Measurements from ENCODE around the gene ITPKC. TPM values are rescaled to one million over a fixed set of nuclear protein-coding genes. Genes with fewer than 3 reads are reported as not detected.

ITPKC gene
- total and polyA plus RNA-seq, 2 of the 13 experiments (the other 11 are each of a cell fraction or from before 2014, with no cell fraction given): 6.9 to 11.2 TPM

- TF ChIP-seq TRAFD1 (CRISPR knock-in tag; IDR thresholded peaks at IDR 0.05; ENCODE audit: borderline replicate concordance) (no peak), TFE3 (CRISPR knock-in tag; IDR thresholded peaks at IDR 0.05) (no peak), ZNF7 (CRISPR knock-in tag; IDR thresholded peaks at IDR 0.05) (no peak), THRA (CRISPR knock-in tag; IDR thresholded peaks at IDR 0.05; ENCODE audit: borderline replicate concordance) (peak; percentile 21; the same call in 1 of the 2 replicates), ZNF839 (CRISPR knock-in tag; IDR thresholded peaks at IDR 0.05; ENCODE audit: borderline replicate concordance) (no peak), ZNF451 (CRISPR knock-in tag; IDR thresholded peaks at IDR 0.05) (no peak), SKI (IDR thresholded peaks at IDR 0.05; ENCODE audit: partially characterized antibody) (peak; percentile 13), NR1H2 (CRISPR knock-in tag; IDR thresholded peaks at IDR 0.05; ENCODE audit: borderline replicate concordance, low read depth) (no peak), ELF1 (CRISPR knock-in tag; IDR thresholded peaks at IDR 0.05) (no peak), ZNF251 (CRISPR knock-in tag; IDR thresholded peaks at IDR 0.05) (no peak), HNF4G (IDR thresholded peaks at IDR 0.05; ENCODE audit: borderline replicate concordance, low read depth, low read length) (peak; percentile 76), HNF4G (CRISPR knock-in tag; IDR thresholded peaks at IDR 0.05; ENCODE audit: borderline replicate concordance, low read depth) (peak; percentile 30; the same call in 1 of the 2 replicates), SMAD3 (CRISPR knock-in tag; IDR thresholded peaks at IDR 0.05) (no peak), STAT6 (CRISPR knock-in tag; IDR thresholded peaks at IDR 0.05; ENCODE audit: borderline replicate concordance) (no peak), IKZF1 (IDR thresholded peaks at IDR 0.05) (no peak), KAT7 (CRISPR knock-in tag; IDR thresholded peaks at IDR 0.05; ENCODE audit: borderline replicate concordance) (peak; percentile 51; the same call in 1 of the 2 replicates), ZNF777 (CRISPR knock-in tag; IDR thresholded peaks at IDR 0.05) (0 out of 2 replicates have a peak, but pooled peaks have one; percentile 12), KDM3A (CRISPR knock-in tag; IDR thresholded peaks at IDR 0.05; ENCODE audit: low read depth) (no peak), XRCC5 (optimal IDR thresholded peaks at IDR 0.05; ENCODE audit: low read length) (no peak), CEBPB (IDR thresholded peaks at IDR 0.05; ENCODE audit: borderline replicate concordance, low read depth, low read length) (peak; percentile 29; the same call in 1 of the 2 replicates), ZNF33A (CRISPR knock-in tag; IDR thresholded peaks at IDR 0.05; ENCODE audit: borderline replicate concordance) (no peak), PLSCR1 (CRISPR knock-in tag; IDR thresholded peaks at IDR 0.05; ENCODE audit: borderline replicate concordance) (no peak), SOX5 (CRISPR knock-in tag; IDR thresholded peaks at IDR 0.05; ENCODE audit: borderline replicate concordance) (peak; percentile 27; the same call in 1 of the 2 replicates)
These were observed 37.8 kb downstream of the ITPKC start (continued) for GRCh38 chr19:40754611-40755247.

Measured in HepG2 (cell line).